ENCODE data around the gene GRK7. TPM values are rescaled to one million over a fixed set of nuclear protein-coding genes. Genes with fewer than 3 reads are reported as not detected.

Gene GRK7
- total and polyA plus RNA-seq, 9 of the 15 experiments (the other 6 are each of a cell fraction or from before 2014, with no cell fraction given) = 0.01 to 0.08 (median 0.04) TPM; not detected in 3

DNA sequence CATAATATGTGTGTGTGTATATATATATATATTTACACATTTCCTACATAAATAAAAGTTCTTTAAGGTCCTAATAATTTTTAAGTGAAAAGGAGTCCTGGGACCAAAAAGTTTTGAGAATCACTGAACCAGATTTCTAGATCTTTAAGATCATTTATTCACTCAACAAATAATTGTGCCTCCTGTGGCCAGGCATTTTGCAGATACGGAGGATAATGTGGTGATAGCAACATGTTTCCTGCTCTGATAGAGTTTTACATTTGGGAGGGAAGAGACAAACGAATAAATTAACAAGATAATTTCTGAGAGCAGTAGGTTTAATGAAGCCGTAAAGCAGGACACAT is 25.6 kb upstream of the GRK7 start (continued):
- TF ChIP-seq FOXJ2 (tag; IDR thresholded peaks at IDR 0.05) = 0 out of 2 replicates have a peak, but pooled peaks have one; percentile 41
- no peak for TF ChIP-seq ZNF311 (CRISPR knock-in tag; IDR thresholded peaks at IDR 0.05)
- TF ChIP-seq RBM39 (optimal IDR thresholded peaks at IDR 0.05; ENCODE audit: low read depth, low read length) = no peak
- TF ChIP-seq GATAD2B (IDR thresholded peaks at IDR 0.05; ENCODE audit: borderline replicate concordance) = no peak
- no peak for TF ChIP-seq ELF2 (CRISPR knock-in tag; IDR thresholded peaks at IDR 0.05)
- no peak for TF ChIP-seq TAF1 (IDR thresholded peaks at IDR 0.05; ENCODE audit: control insufficient read depth, extremely low read depth, insufficient read depth, low read length, severe bottlenecking)
- TF ChIP-seq, protein P1, sequence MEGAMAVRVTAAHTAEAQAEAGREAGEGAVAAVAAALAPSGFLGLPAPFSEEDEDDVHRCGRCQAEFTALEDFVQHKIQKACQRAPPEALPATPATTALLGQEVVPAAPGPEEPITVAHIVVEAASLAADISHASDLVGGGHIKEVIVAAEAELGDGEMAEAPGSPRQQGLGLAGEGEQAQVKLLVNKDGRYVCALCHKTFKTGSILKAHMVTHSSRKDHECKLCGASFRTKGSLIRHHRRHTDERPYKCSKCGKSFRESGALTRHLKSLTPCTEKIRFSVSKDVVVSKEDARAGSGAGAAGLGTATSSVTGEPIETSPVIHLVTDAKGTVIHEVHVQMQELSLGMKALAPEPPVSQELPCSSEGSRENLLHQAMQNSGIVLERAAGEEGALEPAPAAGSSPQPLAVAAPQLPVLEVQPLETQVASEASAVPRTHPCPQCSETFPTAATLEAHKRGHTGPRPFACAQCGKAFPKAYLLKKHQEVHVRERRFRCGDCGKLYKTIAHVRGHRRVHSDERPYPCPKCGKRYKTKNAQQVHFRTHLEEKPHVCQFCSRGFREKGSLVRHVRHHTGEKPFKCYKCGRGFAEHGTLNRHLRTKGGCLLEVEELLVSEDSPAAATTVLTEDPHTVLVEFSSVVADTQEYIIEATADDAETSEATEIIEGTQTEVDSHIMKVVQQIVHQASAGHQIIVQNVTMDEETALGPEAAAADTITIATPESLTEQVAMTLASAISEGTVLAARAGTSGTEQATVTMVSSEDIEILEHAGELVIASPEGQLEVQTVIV (CRISPR knock-in tag; IDR thresholded peaks at IDR 0.05; ENCODE audit: borderline replicate concordance) = peak; percentile 92
- TF ChIP-seq CHD4 (IDR thresholded peaks at IDR 0.05; ENCODE audit: insufficient read depth, insufficient replicate concordance, low read depth, low read length, poor library complexity, severe bottlenecking) = no peak
- no peak for TF ChIP-seq DMBX1 (CRISPR knock-in tag; IDR thresholded peaks at IDR 0.05; ENCODE audit: borderline replicate concordance)
- no peak for TF ChIP-seq L3MBTL2 (IDR thresholded peaks at IDR 0.05)
- TF ChIP-seq CREM (IDR thresholded peaks at IDR 0.05; ENCODE audit: low read depth) = no peak
- TF ChIP-seq KLF1 (tag; IDR thresholded peaks at IDR 0.05) = no peak
- no peak for TF ChIP-seq ILF3 (IDR thresholded peaks at IDR 0.05; ENCODE audit: borderline replicate concordance)
- peak in 1 of 2 experiments; percentile 75; a peak in 3 of 4 replicates for TF ChIP-seq KDM1A (IDR thresholded peaks at IDR 0.05)

All from K562 (cell line).